GM19193 (cell line): ENCODE data around the gene SOCS1.
A peak's percentile ranks its signal among the peaks of the same experiment; 100 is the strongest.

Experiments used
- POLR2A ChIP-seq: IDR thresholded peaks from 4 replicates; pipeline ENCODE4 v1.6.1; 2011; ENCODE audit not compliant: insufficient read depth, insufficient read length; ENCODE audit errors: extremely low read depth

The SOCS1 gene

GRCh38 chr16:11232302-11232851 is 23.6 kb downstream of the SOCS1 start:
- no peak for TF ChIP-seq POLR2A

- no peak for TF ChIP-seq POLR2A
Measured at GRCh38 chr16:11231367-11231970, 24.5 kb downstream of the SOCS1 start.

DNA sequence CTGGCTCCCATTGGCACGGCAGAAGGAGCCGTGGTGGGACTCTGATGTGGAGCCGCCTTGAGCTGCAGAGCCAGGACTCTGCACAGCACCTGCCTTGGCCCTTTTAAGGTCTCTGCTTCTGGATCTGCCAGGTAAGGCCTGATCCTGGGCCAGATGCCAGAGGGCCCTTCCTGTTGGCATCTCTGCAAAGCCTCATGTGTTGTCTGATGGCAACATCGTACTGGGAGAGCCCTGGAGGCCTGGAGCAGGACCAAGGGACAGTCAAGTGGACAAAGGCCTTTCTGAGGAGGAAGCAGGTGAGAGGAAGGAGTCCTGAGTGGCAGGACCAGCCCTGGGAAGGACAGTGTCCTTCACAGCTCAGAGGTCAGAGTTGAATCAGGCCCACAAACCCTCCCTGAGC is 26.1 kb downstream of the SOCS1 start:
- no peak for TF ChIP-seq POLR2A

- no peak for TF ChIP-seq POLR2A
Measured at GRCh38 chr16:11229432-11229831, 26.6 kb downstream of the SOCS1 start.

DNA sequence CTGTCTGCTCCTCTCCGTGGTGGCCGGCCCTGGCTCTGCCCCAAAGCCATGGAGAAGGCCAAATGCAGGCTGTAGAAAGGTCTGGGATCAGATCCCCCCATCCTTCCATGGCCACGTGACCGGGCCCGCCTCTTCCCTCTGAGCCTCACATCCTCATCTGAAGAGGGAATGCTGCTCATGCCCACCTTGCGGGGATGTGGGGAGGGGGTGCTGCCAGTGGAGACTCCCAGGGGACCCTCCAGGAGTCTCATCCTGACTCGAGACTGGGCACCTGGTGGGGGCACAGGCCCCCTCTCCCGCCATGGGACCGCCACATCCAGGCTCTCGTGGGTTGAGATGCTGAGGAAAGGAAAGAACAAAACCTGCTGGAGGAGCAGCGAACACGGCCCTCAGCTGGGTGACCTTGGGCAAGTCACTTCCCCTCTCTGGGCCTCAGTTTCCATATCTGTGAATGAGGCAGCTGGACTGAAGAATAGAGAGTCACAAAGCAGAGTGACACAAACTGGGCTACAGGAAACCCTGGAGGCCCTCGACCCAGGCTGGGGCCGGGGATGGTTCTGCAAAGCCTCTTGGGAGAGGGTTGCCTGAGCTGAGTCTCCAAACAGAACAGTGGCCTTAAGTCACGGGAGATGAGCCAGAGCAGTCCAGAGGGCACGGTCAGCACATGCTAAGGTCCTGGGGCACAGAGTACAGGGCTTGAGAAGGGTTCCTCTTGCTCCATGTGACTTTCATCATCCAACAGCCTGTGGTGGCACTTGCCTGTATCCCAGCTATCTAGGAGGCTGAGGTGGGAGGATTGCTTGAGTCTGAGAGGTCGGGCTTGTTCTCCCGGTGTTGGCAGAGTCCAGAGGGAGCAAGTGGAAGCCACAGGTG is 30.1 kb downstream of the SOCS1 start:
- peak; percentile 51 for TF ChIP-seq POLR2A

- TF ChIP-seq POLR2A = no peak
Measured at GRCh38 chr16:11224894-11225676, 30.9 kb downstream of the SOCS1 start.

DNA sequence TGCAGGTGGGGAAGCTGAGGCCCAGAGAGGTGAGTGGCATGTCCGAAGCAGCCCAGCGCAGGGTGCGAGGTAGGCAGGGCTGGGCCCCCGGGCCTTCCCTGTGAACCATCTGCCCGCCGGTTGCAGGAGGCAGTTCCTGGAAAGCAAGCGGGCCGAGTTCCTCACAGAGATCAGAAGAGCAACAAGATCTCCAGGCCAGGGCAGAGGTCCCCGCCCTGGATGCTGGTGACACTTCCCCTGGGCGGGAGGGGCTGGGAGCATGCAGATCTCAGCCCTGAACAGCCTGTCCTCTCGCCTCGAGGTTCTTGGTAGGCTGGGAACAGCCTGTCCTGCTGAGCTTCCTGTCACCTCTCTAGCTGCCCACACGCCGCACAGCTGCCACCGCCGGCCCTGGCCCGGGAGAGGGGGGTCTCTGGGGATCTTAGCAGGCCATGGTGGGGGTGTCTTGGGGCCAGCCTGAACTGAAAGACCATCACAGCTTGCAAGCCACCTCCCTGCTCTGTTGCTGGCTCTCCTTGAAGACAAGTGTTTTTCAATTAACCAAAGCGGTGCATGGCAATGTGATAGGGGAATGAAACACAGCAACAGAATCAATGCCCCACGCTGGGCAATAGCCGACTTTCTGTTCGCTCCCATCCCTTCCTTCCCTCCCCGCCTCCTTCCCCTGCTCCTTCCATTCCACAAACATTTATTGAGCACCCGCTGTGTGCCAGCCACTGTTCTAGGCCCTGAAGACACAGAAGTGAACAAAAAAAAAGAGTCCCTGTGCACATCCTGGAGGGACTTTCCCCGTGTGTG is 31.7 kb downstream of the SOCS1 start:
- no peak for TF ChIP-seq POLR2A

- no peak for TF ChIP-seq POLR2A
Measured at GRCh38 chr16:11219178-11219577, 36.8 kb downstream of the SOCS1 start.

DNA sequence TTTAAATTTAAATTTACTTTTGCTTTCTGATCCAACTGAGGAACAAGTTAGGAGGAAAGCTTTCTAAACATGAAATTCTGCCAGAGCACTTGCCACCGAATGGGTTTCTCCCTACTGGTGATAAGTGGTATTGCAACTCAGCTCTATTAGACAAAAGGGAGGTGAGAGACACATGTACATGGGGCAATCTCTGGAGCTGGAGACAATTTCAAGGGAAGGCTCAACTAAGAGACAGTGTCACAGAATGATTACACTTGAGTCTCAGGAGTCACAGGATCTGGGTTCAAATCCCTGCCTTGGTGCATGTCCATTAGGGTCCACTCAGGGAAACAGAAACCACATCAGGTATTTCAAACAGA is 37.4 kb downstream of the SOCS1 start:
- TF ChIP-seq POLR2A = no peak

DNA sequence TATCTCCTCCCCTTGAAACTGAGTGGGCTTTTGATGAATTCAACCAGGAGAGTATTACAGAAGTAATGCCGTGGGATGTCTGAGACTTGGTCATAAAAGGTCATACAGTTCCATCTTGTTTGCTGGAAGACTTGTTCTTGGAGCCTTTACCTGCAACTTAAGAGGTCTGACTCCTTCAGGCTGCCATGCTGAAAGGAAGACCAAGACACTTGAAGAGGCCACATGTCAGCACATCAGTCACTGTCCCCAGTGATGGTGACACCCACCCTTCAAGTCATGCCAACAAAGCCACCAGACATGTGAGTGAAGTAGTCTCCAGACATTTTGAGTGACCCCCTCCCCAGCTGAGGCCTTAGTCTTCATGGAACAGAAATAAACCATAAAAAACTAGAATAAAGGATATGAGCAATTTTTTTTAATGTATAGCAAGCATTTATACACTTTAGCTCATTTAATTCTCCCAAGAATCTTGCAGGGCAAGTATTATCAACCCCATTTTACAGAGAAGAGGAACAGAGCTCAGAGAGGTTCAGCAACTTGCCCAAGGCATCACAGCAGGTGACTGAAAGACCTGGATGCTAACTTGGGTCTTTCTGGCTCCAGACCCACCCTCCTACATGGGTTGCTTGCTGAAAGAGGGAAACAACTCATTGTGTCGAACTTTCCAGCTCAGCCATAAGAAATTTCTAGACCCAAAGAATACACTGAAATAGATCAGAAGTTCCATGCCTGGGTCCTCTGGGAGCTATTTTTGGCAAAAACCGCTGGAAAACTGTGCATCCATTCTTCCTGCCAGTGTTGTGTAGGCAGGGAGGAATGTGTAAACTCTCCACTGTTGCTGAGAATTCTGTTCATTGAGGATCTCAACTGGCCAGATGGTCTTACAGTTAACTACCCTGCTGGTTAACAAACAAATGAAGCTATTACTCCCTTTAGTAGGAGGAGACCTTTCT is 38.1 kb downstream of the SOCS1 start:
- no peak for TF ChIP-seq POLR2A

DNA sequence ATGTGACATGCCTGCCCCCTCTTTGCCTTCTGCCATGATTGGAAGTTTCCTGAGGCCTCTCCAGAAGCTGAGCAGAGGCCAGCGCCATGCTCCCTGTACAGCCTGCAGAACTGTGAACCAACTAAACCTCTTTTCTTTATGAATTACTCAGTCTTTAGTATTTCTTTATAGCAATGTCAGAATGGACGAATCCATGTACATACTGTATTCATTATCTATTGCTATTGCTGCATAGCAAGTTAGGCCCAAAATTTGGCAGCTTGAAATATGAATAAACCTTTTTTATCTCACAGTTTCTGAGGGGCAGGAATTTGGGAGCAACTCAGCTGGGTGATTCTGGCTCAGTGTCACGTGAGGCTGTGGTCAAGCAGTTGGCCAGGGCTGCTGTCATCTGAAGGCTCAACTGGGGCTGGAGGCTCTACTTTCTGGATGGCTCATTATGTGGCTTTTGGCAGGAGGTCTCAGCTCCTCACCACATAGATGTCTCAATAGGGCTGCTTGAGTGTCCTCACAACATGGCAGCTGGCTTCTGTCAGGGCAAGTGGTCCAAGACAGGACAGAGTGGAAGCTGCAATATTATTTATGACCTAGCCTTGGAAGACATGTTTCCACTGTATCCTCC is 40.0 kb downstream of the SOCS1 start:
- TF ChIP-seq POLR2A = no peak

DNA sequence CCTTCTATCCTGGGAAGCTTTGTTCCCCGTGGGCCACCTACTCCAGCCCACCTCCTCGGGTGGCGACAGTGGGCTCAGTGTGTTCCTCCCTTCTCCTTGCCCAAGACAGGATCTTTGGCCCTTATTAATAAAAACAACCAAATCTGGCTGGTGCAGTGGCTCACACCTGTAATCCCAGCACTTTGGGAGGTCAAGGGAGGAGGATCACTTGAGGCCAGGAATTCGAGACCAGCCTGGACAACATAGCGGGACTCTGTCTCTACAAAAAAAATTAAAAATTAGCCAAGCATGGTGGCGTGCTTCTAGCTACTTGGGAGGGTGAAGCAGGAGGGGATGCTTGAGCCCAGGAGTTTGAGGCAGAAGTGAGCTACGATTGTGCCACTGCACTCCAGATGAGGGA is 42.2 kb downstream of the SOCS1 start:
- no peak for TF ChIP-seq POLR2A

- no peak for TF ChIP-seq POLR2A
Measured at GRCh38 chr16:11213373-11213772, 42.6 kb downstream of the SOCS1 start.
